Osteoblast (primary cell): ENCODE measurements around the gene PLXNB1. TPM values are rescaled to one million over a fixed set of nuclear protein-coding genes. Genes with fewer than 3 reads are reported as not detected.
A peak's percentile ranks its signal among the peaks of the same experiment; 100 is the strongest.

Source experiments
- DNase-seq: peaks from one replicate; pipeline ENCODE4 v3.0.0; 2011; ENCODE audit warnings: low spot score, mixed read lengths; ENCODE audit not compliant: insufficient read length; ENCODE audit errors: missing footprints
- H2AFZ ChIP-seq: 2 replicates; pipeline ENCODE4 v1.6.0; 2011; ENCODE audit warnings: mild to moderate bottlenecking, low read length
- H3K27ac ChIP-seq: 2 replicates; pipeline ENCODE4 v1.5.1; 2011; ENCODE audit warnings: mild to moderate bottlenecking, low read depth, low read length, moderate library complexity
- H3K27me3 ChIP-seq: 2 replicates; pipeline ENCODE4 v1.6.0; 2012; ENCODE audit warnings: mild to moderate bottlenecking, control low read depth, inconsistent platforms, low read length, moderate library complexity; ENCODE audit not compliant: insufficient read depth
- H3K36me3 ChIP-seq: 2 replicates; pipeline ENCODE4 v1.5.1; 2011; ENCODE audit warnings: mild to moderate bottlenecking, low read length, control low read depth, moderate library complexity; ENCODE audit not compliant: insufficient read depth
- H3K4me1 ChIP-seq: 2 replicates; pipeline ENCODE4 v1.5.1; 2011; ENCODE audit warnings: mild to moderate bottlenecking, low read length, control low read depth, moderate library complexity; ENCODE audit not compliant: insufficient read depth
- H3K4me2 ChIP-seq: 2 replicates; pipeline ENCODE4 v1.6.0; 2011; ENCODE audit warnings: mild to moderate bottlenecking, low read length; ENCODE audit not compliant: insufficient read depth
- H3K4me3 ChIP-seq: fragments of 200-600 bp; sonication (generic); 3 replicates; pipeline ENCODE4 v1.5.1; 2012; ENCODE audit warnings: mild to moderate bottlenecking, low read length, inconsistent platforms; ENCODE audit not compliant: insufficient read depth
- H3K79me2 ChIP-seq: 2 replicates; pipeline ENCODE4 v1.6.0; 2012; ENCODE audit warnings: mild to moderate bottlenecking, low read length, control low read depth, inconsistent platforms; ENCODE audit not compliant: insufficient read depth
- H3K9me3 ChIP-seq: 2 replicates; pipeline ENCODE4 v1.5.1; 2011; ENCODE audit warnings: low read depth, low read length, control low read depth
- H4K20me1 ChIP-seq: 2 replicates; pipeline ENCODE4 v1.6.0; 2012; ENCODE audit warnings: mild to moderate bottlenecking, low read length, control low read depth; ENCODE audit not compliant: insufficient read depth
- total RNA-seq: library from RNA; depleted of rRNA; stranded (reverse); fragments of >200 nt; gene quantifications from 2 replicates; pipeline ENCODE4 v1.2.3, GENCODE V29; 2012
- TF ChIP-seq, protein P1 (sequence below): IDR thresholded peaks from 2 replicates; pipeline ENCODE4 v1.5.1; 2011; ENCODE audit warnings: mild to moderate bottlenecking, low read depth, low read length, moderate library complexity; ENCODE audit errors: extremely low read depth

Gene PLXNB1
- total RNA-seq, 1 donor: 33.7 TPM

- no peaks in the 10 kb centered on the region for H3K9me3 ChIP-seq
- H3K4me2 ChIP-seq: no peak overlapping the region
- DNase-seq: no peak
- peaks cover 59% of the 10 kb centered on the region for H3K79me2 ChIP-seq
- no peak overlapping the region for H3K27ac ChIP-seq
- H2AFZ ChIP-seq: no peak overlapping the region
- TF ChIP-seq, protein P1, sequence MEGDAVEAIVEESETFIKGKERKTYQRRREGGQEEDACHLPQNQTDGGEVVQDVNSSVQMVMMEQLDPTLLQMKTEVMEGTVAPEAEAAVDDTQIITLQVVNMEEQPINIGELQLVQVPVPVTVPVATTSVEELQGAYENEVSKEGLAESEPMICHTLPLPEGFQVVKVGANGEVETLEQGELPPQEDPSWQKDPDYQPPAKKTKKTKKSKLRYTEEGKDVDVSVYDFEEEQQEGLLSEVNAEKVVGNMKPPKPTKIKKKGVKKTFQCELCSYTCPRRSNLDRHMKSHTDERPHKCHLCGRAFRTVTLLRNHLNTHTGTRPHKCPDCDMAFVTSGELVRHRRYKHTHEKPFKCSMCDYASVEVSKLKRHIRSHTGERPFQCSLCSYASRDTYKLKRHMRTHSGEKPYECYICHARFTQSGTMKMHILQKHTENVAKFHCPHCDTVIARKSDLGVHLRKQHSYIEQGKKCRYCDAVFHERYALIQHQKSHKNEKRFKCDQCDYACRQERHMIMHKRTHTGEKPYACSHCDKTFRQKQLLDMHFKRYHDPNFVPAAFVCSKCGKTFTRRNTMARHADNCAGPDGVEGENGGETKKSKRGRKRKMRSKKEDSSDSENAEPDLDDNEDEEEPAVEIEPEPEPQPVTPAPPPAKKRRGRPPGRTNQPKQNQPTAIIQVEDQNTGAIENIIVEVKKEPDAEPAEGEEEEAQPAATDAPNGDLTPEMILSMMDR: no peak
- no peaks in the 10 kb centered on the region for H3K27me3 ChIP-seq
- no peak overlapping the region for H3K4me3 ChIP-seq
- H3K36me3 ChIP-seq: peaks cover 27% of the 10 kb centered on the region
- peaks cover 40% of the 10 kb centered on the region for H3K4me1 ChIP-seq
- H4K20me1 ChIP-seq: peaks cover 4% of the 10 kb centered on the region
Observed at GRCh38 chr3:48469046-48469915, 39.4 kb upstream of the PLXNB1 start.

- DNase-seq: no peak
- Histone ChIP-seq H4K20me1 (peaks cover 4% of the 10 kb centered on the region), H3K4me2 (no peak overlapping the region), H3K4me3 (no peak overlapping the region), H3K27me3 (no peaks in the 10 kb centered on the region), H3K4me1 (peaks cover 37% of the 10 kb centered on the region), H3K9me3 (no peaks in the 10 kb centered on the region), H3K79me2 (peaks cover 59% of the 10 kb centered on the region), H3K27ac (peak overlapping the region; percentile 100), H3K36me3 (peaks cover 27% of the 10 kb centered on the region), H2AFZ (no peak overlapping the region)
- TF ChIP-seq, protein P1: no peak
Observed at GRCh38 chr3:48468329-48468731, 38.4 kb upstream of the PLXNB1 start.

GRCh38 chr3:48467473-48468267 lies 37.8 kb upstream of the PLXNB1 start:
- peak overlapping the region; percentile 78 for H3K4me3 ChIP-seq
- peaks cover 33% of the 10 kb centered on the region for H3K4me1 ChIP-seq
- peaks cover 4% of the 10 kb centered on the region for H4K20me1 ChIP-seq
- peak; percentile 34 for DNase-seq
- H3K36me3 ChIP-seq: peaks cover 27% of the 10 kb centered on the region
- no peaks in the 10 kb centered on the region for H3K9me3 ChIP-seq
- peaks cover 59% of the 10 kb centered on the region for H3K79me2 ChIP-seq
- H3K27ac ChIP-seq: peak overlapping the region; percentile 100
- TF ChIP-seq, protein P1: no peak
- H3K27me3 ChIP-seq: no peaks in the 10 kb centered on the region
- no peak overlapping the region for H2AFZ ChIP-seq
- peak overlapping the region; percentile 93 for H3K4me2 ChIP-seq

DNA sequence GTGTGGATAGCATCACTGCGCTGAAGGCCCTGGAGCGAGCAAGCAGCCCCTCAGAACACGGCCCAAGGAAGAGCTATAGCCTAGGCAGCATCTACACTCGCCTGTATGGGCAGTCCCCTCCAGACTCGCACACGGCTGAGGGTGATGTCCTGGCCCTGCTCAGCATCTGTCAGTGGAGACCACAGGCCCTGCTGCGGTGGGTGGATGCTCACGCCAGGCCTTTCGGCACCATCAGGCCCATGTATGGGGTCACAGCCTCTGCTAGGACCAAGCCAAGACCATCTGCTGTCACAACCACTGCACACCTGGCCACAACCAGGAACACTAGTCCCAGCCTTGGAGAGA lies 37.2 kb upstream of the PLXNB1 start:
- Histone ChIP-seq H3K36me3 (peaks cover 27% of the 10 kb centered on the region), H2AFZ (no peak overlapping the region), H3K4me1 (peaks cover 33% of the 10 kb centered on the region), H4K20me1 (peaks cover 4% of the 10 kb centered on the region), H3K4me2 (peak overlapping the region; percentile 93), H3K27me3 (no peaks in the 10 kb centered on the region), H3K9me3 (no peaks in the 10 kb centered on the region), H3K79me2 (peaks cover 57% of the 10 kb centered on the region), H3K27ac (peak overlapping the region; percentile 100), H3K4me3 (peak overlapping the region; percentile 78)
- TF ChIP-seq, protein P1: no peak
- peak; percentile 21 for DNase-seq
